ENCODE measurements around the gene RUNX1. TPM values are rescaled to one million over a fixed set of nuclear protein-coding genes. Genes with fewer than 3 reads are reported as not detected.

The RUNX1 gene
- total and polyA plus RNA-seq, 10 donors: 4.8 to 70.0 (median 43.6) TPM

- Histone ChIP-seq H3K9me3 (no peaks in the 10 kb centered on the region), H3K4me1 (peaks cover 6 to 99% (median 62%) of the 10 kb centered on the region in 6 donors), H3K4me3 (no peak overlapping the region), H3K36me3 (peaks cover 0 to 3% (median 0%) of the 10 kb centered on the region in 6 donors), H3K27ac (peak overlapping the region in 4 of 8 donors; percentile 7 to 79 (median 64)), H3K27me3 (replicated peaks in 1 of 7) (no peaks in the 10 kb centered on the region)
- intact Hi-C loops (cut with DNase I; ENCODE audit: low total_unique reads): no loop called here
- 36 to 59% (median 46%) methylated on average over 3 of the region's 3 CpGs for WGBS, 5 donors
- TF ChIP-seq POLR2A (IDR thresholded peaks at IDR 0.05): no peak
- TF ChIP-seq POLR2AphosphoS5 (IDR thresholded peaks at IDR 0.05): no peak
- TF ChIP-seq, protein P1, sequence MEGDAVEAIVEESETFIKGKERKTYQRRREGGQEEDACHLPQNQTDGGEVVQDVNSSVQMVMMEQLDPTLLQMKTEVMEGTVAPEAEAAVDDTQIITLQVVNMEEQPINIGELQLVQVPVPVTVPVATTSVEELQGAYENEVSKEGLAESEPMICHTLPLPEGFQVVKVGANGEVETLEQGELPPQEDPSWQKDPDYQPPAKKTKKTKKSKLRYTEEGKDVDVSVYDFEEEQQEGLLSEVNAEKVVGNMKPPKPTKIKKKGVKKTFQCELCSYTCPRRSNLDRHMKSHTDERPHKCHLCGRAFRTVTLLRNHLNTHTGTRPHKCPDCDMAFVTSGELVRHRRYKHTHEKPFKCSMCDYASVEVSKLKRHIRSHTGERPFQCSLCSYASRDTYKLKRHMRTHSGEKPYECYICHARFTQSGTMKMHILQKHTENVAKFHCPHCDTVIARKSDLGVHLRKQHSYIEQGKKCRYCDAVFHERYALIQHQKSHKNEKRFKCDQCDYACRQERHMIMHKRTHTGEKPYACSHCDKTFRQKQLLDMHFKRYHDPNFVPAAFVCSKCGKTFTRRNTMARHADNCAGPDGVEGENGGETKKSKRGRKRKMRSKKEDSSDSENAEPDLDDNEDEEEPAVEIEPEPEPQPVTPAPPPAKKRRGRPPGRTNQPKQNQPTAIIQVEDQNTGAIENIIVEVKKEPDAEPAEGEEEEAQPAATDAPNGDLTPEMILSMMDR (IDR thresholded peaks at IDR 0.05 in 8 of 11, conservative IDR thresholded peaks at IDR 0.05 in 3 of 11): no peak
- no peak for DNase-seq
Observed at GRCh38 chr21:34909492-34910292, 139.4 kb downstream of the RUNX1 start.

- Histone ChIP-seq H3K27me3 (replicated peaks in 1 of 7) (no peaks in the 10 kb centered on the region), H3K4me1 (peaks cover 6 to 90% (median 54%) of the 10 kb centered on the region in 6 donors), H3K27ac (peak overlapping the region in 6 of 8 donors; percentile 7 to 79 (median 60)), H3K9me3 (no peaks in the 10 kb centered on the region), H3K36me3 (no peaks in the 10 kb centered on the region), H3K4me3 (no peak overlapping the region)
- DNase-seq: no peak
- intact Hi-C loops (cut with DNase I; ENCODE audit: low total_unique reads): no loop called here
- WGBS, 5 donors: 11 to 24% (median 15%) methylated on average over 3 of the region's 3 CpGs
- TF ChIP-seq POLR2A (IDR thresholded peaks at IDR 0.05) (no peak), POLR2AphosphoS5 (IDR thresholded peaks at IDR 0.05) (no peak)
- TF ChIP-seq, protein P1 (IDR thresholded peaks at IDR 0.05 in 8 of 11, conservative IDR thresholded peaks at IDR 0.05 in 3 of 11): no peak
Observed at GRCh38 chr21:34908419-34909055, 140.6 kb downstream of the RUNX1 start.

DNA sequence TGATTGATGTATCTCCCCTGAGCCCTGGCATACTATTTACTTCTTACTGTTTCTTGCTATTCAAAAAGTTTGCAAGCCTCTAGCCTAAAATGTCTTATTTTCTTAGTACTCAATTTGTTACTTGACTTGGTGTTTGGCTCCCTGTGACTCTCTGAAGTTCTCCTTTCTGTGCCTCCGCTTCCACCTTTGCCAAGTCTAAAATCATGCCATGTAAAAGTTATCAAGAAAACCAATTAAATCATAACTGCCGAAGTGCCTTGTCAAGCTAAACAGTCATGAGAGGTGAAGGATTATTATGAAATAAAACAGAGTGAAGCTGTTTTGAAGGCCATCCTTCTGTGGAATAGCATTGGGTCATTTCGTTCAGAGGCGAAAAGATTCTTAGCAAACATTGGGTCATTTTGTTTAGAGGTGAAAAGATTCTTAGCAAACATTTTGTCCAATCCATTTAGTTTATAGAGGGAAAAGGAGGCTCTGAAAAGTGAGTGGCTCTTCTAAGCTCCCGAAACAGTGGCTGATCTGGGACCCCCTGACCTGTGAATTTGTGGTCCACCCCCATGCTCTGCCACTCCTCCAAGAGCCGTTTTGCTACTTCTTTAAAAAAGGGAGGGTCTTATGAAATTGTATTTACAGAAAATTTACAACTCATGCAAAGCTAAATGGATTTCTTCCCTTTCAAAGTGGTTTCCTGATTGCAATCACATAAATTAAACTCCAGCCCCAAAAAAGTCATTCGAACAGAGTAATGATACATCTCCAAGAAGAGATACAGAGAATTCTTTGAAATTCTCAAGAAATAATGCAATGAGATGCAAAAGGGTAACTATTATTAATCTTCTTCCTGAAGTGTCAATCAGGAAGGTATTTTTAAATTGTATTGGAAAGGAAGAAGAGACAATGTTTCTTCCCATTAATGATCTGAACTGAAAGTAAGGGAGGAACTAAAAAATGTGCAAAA is 141.4 kb downstream of the RUNX1 start:
- H3K4me3 ChIP-seq: no peak overlapping the region

More for the DNA sequence above, 141.4 kb downstream of the RUNX1 start:
- no peak for TF ChIP-seq POLR2AphosphoS5 (IDR thresholded peaks at IDR 0.05)
- no peak for TF ChIP-seq POLR2A (IDR thresholded peaks at IDR 0.05)
- TF ChIP-seq, protein P1 (IDR thresholded peaks at IDR 0.05 in 8 of 11, conservative IDR thresholded peaks at IDR 0.05 in 3 of 11): no peak
- Histone ChIP-seq H3K9me3 (no peaks in the 10 kb centered on the region), H3K27ac (peak overlapping the region in 6 of 8 donors; percentile 14 to 79 (median 60)), H3K36me3 (no peaks in the 10 kb centered on the region), H3K4me1 (peaks cover 6 to 82% (median 52%) of the 10 kb centered on the region in 6 donors), H3K27me3 (replicated peaks in 1 of 7) (no peaks in the 10 kb centered on the region)
- WGBS, 5 donors: 38 to 56% (median 43%) methylated on average over 7 of the region's 7 CpGs
- intact Hi-C loops (cut with DNase I; ENCODE audit: low total_unique reads): no loop called here
- DNase-seq: no peak

Measured in spleen (tissue), 11 donors.